DMS114 treated with DMSO at 0.1 percent for 48 hours (cell line): ENCODE data around the gene VOPP1.

ENCODE experiments used
- DNase-seq: peaks from one replicate; lab custom pipeline; 2025; ENCODE audit not compliant: unreplicated experiment; lab: John Stamatoyannopoulos, UW

The VOPP1 gene

GRCh38 chr7:55438757-55439525 is 133.4 kb downstream of the VOPP1 start:
- DNase-seq = no peak

- no peak for DNase-seq
Observed at GRCh38 chr7:55438085-55438756, 134.1 kb downstream of the VOPP1 start.

GRCh38 chr7:55437375-55437774 is 134.9 kb downstream of the VOPP1 start:
- no peak for DNase-seq

GRCh38 chr7:55436457-55436856 is 135.8 kb downstream of the VOPP1 start:
- no peak for DNase-seq

- DNase-seq = no peak
Observed at GRCh38 chr7:55435466-55435865, 136.8 kb downstream of the VOPP1 start.

- no peak for DNase-seq
Observed at GRCh38 chr7:55432939-55433784, 139.1 kb downstream of the VOPP1 start.

GRCh38 chr7:55432506-55432905 is 139.8 kb downstream of the VOPP1 start:
- no peak for DNase-seq

- no peak for DNase-seq
Observed at GRCh38 chr7:55431898-55432297, 140.4 kb downstream of the VOPP1 start.

GRCh38 chr7:55429835-55430499 is 142.3 kb downstream of the VOPP1 start:
- DNase-seq = no peak

GRCh38 chr7:55427800-55428199 is 144.5 kb downstream of the VOPP1 start:
- no peak for DNase-seq

- no peak for DNase-seq
Observed at GRCh38 chr7:55427342-55427741, 145.0 kb downstream of the VOPP1 start.

GRCh38 chr7:55426676-55427075 is 145.6 kb downstream of the VOPP1 start:
- DNase-seq = no peak

GRCh38 chr7:55425141-55425752 is 147.1 kb downstream of the VOPP1 start:
- DNase-seq = no peak

- no peak for DNase-seq
Observed at GRCh38 chr7:55423891-55424290, 148.4 kb downstream of the VOPP1 start.

- DNase-seq = no peak
Observed at GRCh38 chr7:55423277-55423711, 149.0 kb downstream of the VOPP1 start.
